Measurements from ENCODE around the gene RPL31.

RPL31 gene

DNA sequence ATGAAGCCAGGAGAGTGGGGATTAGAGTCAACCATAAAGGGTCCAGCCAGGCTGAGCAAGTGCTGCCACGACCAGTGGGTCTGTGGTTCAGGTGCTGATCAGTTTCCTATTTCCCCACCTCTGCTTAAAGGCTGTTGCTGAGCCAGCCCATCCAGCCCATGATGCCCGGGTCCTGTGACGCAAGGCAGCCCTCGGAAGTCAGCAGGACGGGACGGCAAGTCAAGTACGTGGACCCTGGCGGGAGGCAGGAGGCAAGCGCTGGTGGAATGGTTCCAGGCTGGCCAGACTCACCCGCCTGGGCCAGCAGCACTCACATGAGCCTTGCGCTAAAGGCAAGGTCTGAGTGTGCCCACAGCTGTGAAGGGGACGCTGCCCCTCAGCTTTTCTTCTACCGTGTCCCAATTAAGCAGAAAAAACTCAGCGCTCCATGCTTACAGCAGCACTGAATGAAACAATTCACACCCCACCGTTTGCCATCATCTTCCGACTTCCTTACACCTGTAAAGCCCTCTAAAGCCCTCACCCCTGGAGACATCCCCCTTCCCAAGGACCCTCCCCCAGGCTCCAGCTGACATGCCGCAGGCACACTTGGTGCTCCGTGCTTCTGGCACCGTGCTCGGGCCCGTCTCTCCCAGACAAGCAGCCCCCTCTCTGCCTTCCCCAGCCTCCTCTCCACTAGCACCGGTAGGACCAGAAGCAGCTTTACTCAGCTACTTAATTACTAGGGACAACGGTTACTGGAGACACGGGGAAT, 11.3 kb upstream of the RPL31 start:
- Histone ChIP-seq H3K27me3 (ENCODE audit: control insufficient read depth, insufficient read depth, low read length) (no peaks in the 10 kb centered on the region), H3K4me1 (no peaks in the 10 kb centered on the region), H3K4me2 (ENCODE audit: low read length) (no peak overlapping the region), H2AFZ (no peak overlapping the region), H3K4me3 (ENCODE audit: low read depth, low read length) (no peak overlapping the region), H3K27ac (no peak overlapping the region), H3K9me3 (ENCODE audit: control insufficient read depth, low read length) (no peaks in the 10 kb centered on the region), H3K9ac (no peak overlapping the region), H3K36me3 (ENCODE audit: control insufficient read depth, insufficient read depth, low read length) (no peaks in the 10 kb centered on the region), H3K79me2 (no peaks in the 10 kb centered on the region)
- TF ChIP-seq, protein P1, sequence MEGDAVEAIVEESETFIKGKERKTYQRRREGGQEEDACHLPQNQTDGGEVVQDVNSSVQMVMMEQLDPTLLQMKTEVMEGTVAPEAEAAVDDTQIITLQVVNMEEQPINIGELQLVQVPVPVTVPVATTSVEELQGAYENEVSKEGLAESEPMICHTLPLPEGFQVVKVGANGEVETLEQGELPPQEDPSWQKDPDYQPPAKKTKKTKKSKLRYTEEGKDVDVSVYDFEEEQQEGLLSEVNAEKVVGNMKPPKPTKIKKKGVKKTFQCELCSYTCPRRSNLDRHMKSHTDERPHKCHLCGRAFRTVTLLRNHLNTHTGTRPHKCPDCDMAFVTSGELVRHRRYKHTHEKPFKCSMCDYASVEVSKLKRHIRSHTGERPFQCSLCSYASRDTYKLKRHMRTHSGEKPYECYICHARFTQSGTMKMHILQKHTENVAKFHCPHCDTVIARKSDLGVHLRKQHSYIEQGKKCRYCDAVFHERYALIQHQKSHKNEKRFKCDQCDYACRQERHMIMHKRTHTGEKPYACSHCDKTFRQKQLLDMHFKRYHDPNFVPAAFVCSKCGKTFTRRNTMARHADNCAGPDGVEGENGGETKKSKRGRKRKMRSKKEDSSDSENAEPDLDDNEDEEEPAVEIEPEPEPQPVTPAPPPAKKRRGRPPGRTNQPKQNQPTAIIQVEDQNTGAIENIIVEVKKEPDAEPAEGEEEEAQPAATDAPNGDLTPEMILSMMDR (IDR thresholded peaks at IDR 0.05), result no peak

- H3K9ac ChIP-seq, result no peak overlapping the region
- H3K27me3 ChIP-seq (ENCODE audit: control insufficient read depth, insufficient read depth, low read length), result no peaks in the 10 kb centered on the region
- H3K27ac ChIP-seq, result no peak overlapping the region
- H3K4me2 ChIP-seq (ENCODE audit: low read length), result no peak overlapping the region
- H3K79me2 ChIP-seq, result no peaks in the 10 kb centered on the region
- H3K36me3 ChIP-seq (ENCODE audit: control insufficient read depth, insufficient read depth, low read length), result no peaks in the 10 kb centered on the region
- no peak overlapping the region for H3K4me3 ChIP-seq (ENCODE audit: low read depth, low read length)
- no peaks in the 10 kb centered on the region for H3K9me3 ChIP-seq (ENCODE audit: control insufficient read depth, low read length)
- H2AFZ ChIP-seq, result no peak overlapping the region
- TF ChIP-seq, protein P1 (IDR thresholded peaks at IDR 0.05), result no peak
- no peaks in the 10 kb centered on the region for H3K4me1 ChIP-seq
Measured at GRCh38 chr2:100991404-100991773, 10.7 kb upstream of the RPL31 start.

GRCh38 chr2:100992262-100992661, 9.8 kb upstream of the RPL31 start:
- TF ChIP-seq, protein P1 (IDR thresholded peaks at IDR 0.05), result no peak
- H3K79me2 ChIP-seq, result no peaks in the 10 kb centered on the region
- no peak overlapping the region for H3K4me3 ChIP-seq (ENCODE audit: low read depth, low read length)
- no peak overlapping the region for H2AFZ ChIP-seq
- H3K9me3 ChIP-seq (ENCODE audit: control insufficient read depth, low read length), result no peaks in the 10 kb centered on the region
- H3K27ac ChIP-seq, result no peak overlapping the region
- H3K4me2 ChIP-seq (ENCODE audit: low read length), result no peak overlapping the region
- H3K36me3 ChIP-seq (ENCODE audit: control insufficient read depth, insufficient read depth, low read length), result no peaks in the 10 kb centered on the region
- H3K4me1 ChIP-seq, result no peaks in the 10 kb centered on the region
- H3K9ac ChIP-seq, result no peak overlapping the region
- H3K27me3 ChIP-seq (ENCODE audit: control insufficient read depth, insufficient read depth, low read length), result no peaks in the 10 kb centered on the region

GRCh38 chr2:100993294-100993693, 8.8 kb upstream of the RPL31 start:
- TF ChIP-seq, protein P1 (IDR thresholded peaks at IDR 0.05), result no peak
- Histone ChIP-seq H2AFZ (no peak overlapping the region), H3K36me3 (ENCODE audit: control insufficient read depth, insufficient read depth, low read length) (no peaks in the 10 kb centered on the region), H3K79me2 (no peaks in the 10 kb centered on the region), H3K4me3 (ENCODE audit: low read depth, low read length) (no peak overlapping the region), H3K4me1 (no peaks in the 10 kb centered on the region), H3K4me2 (ENCODE audit: low read length) (no peak overlapping the region), H3K27me3 (ENCODE audit: control insufficient read depth, insufficient read depth, low read length) (no peaks in the 10 kb centered on the region), H3K9ac (no peak overlapping the region), H3K27ac (no peak overlapping the region), H3K9me3 (ENCODE audit: control insufficient read depth, low read length) (no peaks in the 10 kb centered on the region)
